ENCODE data around the gene BOLA1.

- TF ChIP-seq POLR2AphosphoS5 (IDR thresholded peaks at IDR 0.05) (peak; percentile 100), CTCF (IDR thresholded peaks at IDR 0.05) (peak in 2 of 5 experiments; percentile 17 to 25)
These were observed 12.8 kb upstream of the BOLA1 start for GRCh38 chr1:149886396-149887195.
